ENCODE measurements around the gene AFP.
"Not testable (repeated sequence)": the region's sequence is repeated elsewhere in the genome, so short reads cannot be mapped to it uniquely, and the experiment has no call there.

The AFP gene

GRCh38 chr4:73435984-73436383 is at the start of gene AFP:
AFP (plus strand) TSS chr4:73436221; CDS start chr4:73436263, 42 bp downstream.
- no peak for DNase-seq

- no peak for DNase-seq
These were observed 48.5 kb upstream of the AFP start for GRCh38 chr4:73387552-73387951.

GRCh38 chr4:73388887-73389286 is 47.1 kb upstream of the AFP start:
- no peak for DNase-seq

- not testable (repeated sequence) for DNase-seq
These were observed 46.4 kb upstream of the AFP start for GRCh38 chr4:73389663-73390062.

- no peak for DNase-seq
These were observed 44.2 kb upstream of the AFP start for GRCh38 chr4:73391774-73392173.

- no peak for DNase-seq
These were observed 43.1 kb upstream of the AFP start for GRCh38 chr4:73392936-73393335.

- no peak for DNase-seq
These were observed 39.7 kb upstream of the AFP start for GRCh38 chr4:73396304-73396703.

- no peak for DNase-seq
These were observed 38.7 kb upstream of the AFP start for GRCh38 chr4:73396993-73397972.

- DNase-seq: no peak
These were observed 34.6 kb upstream of the AFP start for GRCh38 chr4:73401412-73401811.

- DNase-seq: no peak
These were observed 32.0 kb upstream of the AFP start, which contains the start of gene ALB for GRCh38 chr4:73404042-73404441. ALB (plus strand) TSS chr4:73404287; CDS start chr4:73404328, 41 bp downstream.

GRCh38 chr4:73404457-73404856 is 31.6 kb upstream of the AFP start:
- no peak for DNase-seq

GRCh38 chr4:73405138-73405537 is 30.9 kb upstream of the AFP start:
- no peak for DNase-seq

- no peak for DNase-seq
These were observed 29.5 kb upstream of the AFP start for GRCh38 chr4:73406548-73406875.

GRCh38 chr4:73407227-73407673 is 28.8 kb upstream of the AFP start:
- DNase-seq: no peak

- no peak for DNase-seq
These were observed 27.7 kb upstream of the AFP start for GRCh38 chr4:73408181-73408867.

- no peak for DNase-seq
These were observed 26.8 kb upstream of the AFP start for GRCh38 chr4:73409012-73409862.

- no peak for DNase-seq
These were observed 26.0 kb upstream of the AFP start for GRCh38 chr4:73409978-73410548.

GRCh38 chr4:73410916-73411730 is 24.9 kb upstream of the AFP start:
- DNase-seq: no peak

GRCh38 chr4:73411731-73412414 is 24.1 kb upstream of the AFP start:
- DNase-seq: no peak

- no peak for DNase-seq
These were observed 22.7 kb upstream of the AFP start for GRCh38 chr4:73413294-73413755.

GRCh38 chr4:73414936-73415271 is 21.1 kb upstream of the AFP start:
- no peak for DNase-seq

Data from stimulated activated naive CD4-positive, alpha-beta T cell treated with Interleukin-2 at 50 U/mL for 16 hours (primary cell).